Endodermal cell (in vitro differentiated cells): ENCODE results near the gene TPGS2. TPM values are rescaled to one million over a fixed set of nuclear protein-coding genes. Genes with fewer than 3 reads are reported as not detected.

Experiments used
- DNase-seq: peaks from one replicate; pipeline ENCODE4 v3.0.0-alpha.2; 2017
- H3K27ac ChIP-seq: 2 replicates; pipeline ENCODE4 v1.5.1; 2013; ENCODE audit warnings: mild to moderate bottlenecking, low read depth, low read length, moderate library complexity
- H3K27me3 ChIP-seq: 2 replicates; pipeline ENCODE4 v1.6.1; 2013; ENCODE audit warnings: mild to moderate bottlenecking, low read length, moderate library complexity; ENCODE audit not compliant: insufficient read depth, control insufficient read depth, poor library complexity, severe bottlenecking
- H3K36me3 ChIP-seq: 2 replicates; pipeline ENCODE4 v1.7.0; 2013; ENCODE audit warnings: mild to moderate bottlenecking, low read length, moderate library complexity; ENCODE audit not compliant: control insufficient read depth, insufficient read depth
- H3K4me1 ChIP-seq: one replicate; pipeline ENCODE4 v1.7.0; 2013; ENCODE audit warnings: low read length; ENCODE audit not compliant: control insufficient read depth, insufficient read depth
- H3K4me3 ChIP-seq: 2 replicates; pipeline ENCODE4 v1.5.1; 2013; ENCODE audit warnings: mild to moderate bottlenecking, low read length, moderate library complexity
- H3K9ac ChIP-seq: 2 replicates; pipeline ENCODE4 v1.6.1; 2013; ENCODE audit warnings: mild to moderate bottlenecking, low read length, moderate library complexity; ENCODE audit not compliant: poor library complexity, severe bottlenecking; ENCODE audit errors: extremely low read depth
- H3K9me3 ChIP-seq: 2 replicates; pipeline ENCODE4 v1.6.1; 2013; ENCODE audit warnings: mild to moderate bottlenecking, low read length, moderate library complexity; ENCODE audit not compliant: control insufficient read depth
- H3K27ac Mint-ChIP-seq: 2 replicates; pipeline ENCODE4 v1.8.0; 2020; ENCODE audit warnings: mixed read lengths
- H3K27me3 Mint-ChIP-seq: 2 replicates; pipeline ENCODE4 v1.8.0; 2021; ENCODE audit warnings: mild to moderate bottlenecking, mixed read lengths; ENCODE audit not compliant: insufficient read depth
- H3K36me3 Mint-ChIP-seq: 2 replicates; pipeline ENCODE4 v1.8.0; 2020; ENCODE audit warnings: low read depth, mixed read lengths
- H3K4me1 Mint-ChIP-seq: 2 replicates; pipeline ENCODE4 v1.8.0; 2020; ENCODE audit warnings: mixed read lengths
- H3K4me3 Mint-ChIP-seq: 2 replicates; pipeline ENCODE4 v1.8.0; 2020; ENCODE audit warnings: mild to moderate bottlenecking, moderate library complexity, mixed read lengths
- H3K9me3 Mint-ChIP-seq: 2 replicates; pipeline ENCODE4 v1.8.0; 2020; ENCODE audit warnings: mild to moderate bottlenecking, mixed read lengths
- WGBS, 2 experiments: methylation state at CpG; one replicate each; pipeline versions ENCODE4 v1.1.5 to v1.1.7; 2013; ENCODE audit warnings: missing lambda C conversion rate in 2 of 2, mixed read lengths in 1 of 2; ENCODE audit not compliant: insufficient coverage in 1 of 2, insufficient read length in 1 of 2; 5-methylcytosine and 5-hydroxymethylcytosine counted together
- total RNA-seq, 2 donors: library from RNA; stranded (reverse); fragmentation: NEBNext Ultra II Directional in 1 of 2; extraction: Animal tissue kit (Norgen Biotek cat#: 25700) in 1 of 2; gene quantifications; 2 replicates in 1 of 2; 3 replicates in 1 of 2; pipeline ENCODE4 v1.2.1, GENCODE V29; 2021
- TF ChIP-seq, protein P1 (sequence below): fragments of 200-600 bp; sonication (generic); conservative IDR thresholded peaks from 2 replicates; pipeline ENCODE4 v1.5.0; 2021; ENCODE audit warnings: antibody characterized with exemption, mild to moderate bottlenecking

The TPGS2 gene
- total RNA-seq, 2 donors from 2014 or later = 117 to 128 TPM

DNA sequence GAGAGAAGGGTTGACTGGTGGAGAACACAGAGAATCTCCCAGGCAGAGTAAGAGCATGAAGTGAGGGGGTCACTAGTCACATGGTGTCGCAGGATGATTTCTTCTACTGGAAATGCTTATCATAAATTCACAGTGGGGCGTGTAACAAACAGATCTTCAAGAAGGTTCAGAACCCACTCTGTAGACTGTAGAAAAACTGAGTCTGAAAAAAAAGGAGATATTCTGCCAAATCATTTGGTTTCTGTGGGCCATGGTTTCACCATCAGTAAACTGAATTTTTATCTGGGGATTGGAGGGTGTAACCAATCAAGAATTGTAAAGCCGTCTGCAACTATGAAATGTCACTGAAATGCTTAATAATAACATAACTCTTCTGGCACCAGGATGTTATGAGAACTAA, 15.0 kb downstream of the TPGS2 start:
- H3K27me3 Mint-ChIP-seq = no peaks in the 10 kb centered on the region
- H3K9ac ChIP-seq = no peak overlapping the region
- H3K9me3 ChIP-seq = no peaks in the 10 kb centered on the region
- H3K36me3 Mint-ChIP-seq = peaks cover 35% of the 10 kb centered on the region
- peaks cover 46% of the 10 kb centered on the region for H3K4me1 Mint-ChIP-seq
- no peak overlapping the region for H3K4me3 Mint-ChIP-seq
- DNase-seq = no peak
- no peak overlapping the region for H3K4me3 ChIP-seq
- H3K27me3 ChIP-seq = no peaks in the 10 kb centered on the region
- H3K36me3 ChIP-seq = peaks cover 35% of the 10 kb centered on the region
- TF ChIP-seq, protein P1, sequence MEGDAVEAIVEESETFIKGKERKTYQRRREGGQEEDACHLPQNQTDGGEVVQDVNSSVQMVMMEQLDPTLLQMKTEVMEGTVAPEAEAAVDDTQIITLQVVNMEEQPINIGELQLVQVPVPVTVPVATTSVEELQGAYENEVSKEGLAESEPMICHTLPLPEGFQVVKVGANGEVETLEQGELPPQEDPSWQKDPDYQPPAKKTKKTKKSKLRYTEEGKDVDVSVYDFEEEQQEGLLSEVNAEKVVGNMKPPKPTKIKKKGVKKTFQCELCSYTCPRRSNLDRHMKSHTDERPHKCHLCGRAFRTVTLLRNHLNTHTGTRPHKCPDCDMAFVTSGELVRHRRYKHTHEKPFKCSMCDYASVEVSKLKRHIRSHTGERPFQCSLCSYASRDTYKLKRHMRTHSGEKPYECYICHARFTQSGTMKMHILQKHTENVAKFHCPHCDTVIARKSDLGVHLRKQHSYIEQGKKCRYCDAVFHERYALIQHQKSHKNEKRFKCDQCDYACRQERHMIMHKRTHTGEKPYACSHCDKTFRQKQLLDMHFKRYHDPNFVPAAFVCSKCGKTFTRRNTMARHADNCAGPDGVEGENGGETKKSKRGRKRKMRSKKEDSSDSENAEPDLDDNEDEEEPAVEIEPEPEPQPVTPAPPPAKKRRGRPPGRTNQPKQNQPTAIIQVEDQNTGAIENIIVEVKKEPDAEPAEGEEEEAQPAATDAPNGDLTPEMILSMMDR = no peak
- WGBS, 2 experiments = 91 to 100% methylated on average over 3 of the region's 3 CpGs
- no peak overlapping the region for H3K27ac Mint-ChIP-seq
- H3K27ac ChIP-seq = no peak overlapping the region
- peaks cover 20% of the 10 kb centered on the region for H3K4me1 ChIP-seq
- H3K9me3 Mint-ChIP-seq = no peaks in the 10 kb centered on the region

DNA sequence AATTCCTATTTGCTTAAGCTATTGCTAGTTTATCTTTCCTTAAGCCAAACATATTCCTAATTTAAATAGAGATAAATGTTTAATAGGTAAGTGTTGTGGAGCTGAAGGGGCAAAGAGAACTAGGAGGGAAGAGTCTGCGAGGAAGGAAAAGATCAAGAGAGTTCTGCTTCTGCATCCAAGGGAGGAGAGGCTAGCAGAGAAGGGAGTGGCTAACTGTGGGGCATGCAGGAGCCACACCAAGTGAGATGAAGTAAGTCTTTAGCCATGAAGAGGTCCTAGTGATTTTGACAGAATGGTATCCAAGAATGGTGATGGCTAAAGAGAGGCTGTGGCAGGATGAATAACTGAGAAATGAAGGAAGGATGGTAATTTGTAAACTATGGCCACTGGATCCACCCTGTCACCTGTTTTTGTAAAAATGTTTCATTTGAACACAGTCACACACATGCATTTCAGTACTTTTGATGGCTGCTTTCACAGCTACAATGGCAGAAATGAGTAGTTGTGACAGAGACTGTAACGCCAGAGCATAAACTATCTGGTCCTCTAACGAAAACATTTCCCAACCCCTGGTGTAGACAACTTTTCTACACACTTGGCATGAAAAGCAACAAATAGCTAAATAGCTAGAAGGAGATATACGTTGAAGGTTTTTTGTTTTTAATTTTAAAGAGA, 15.6 kb downstream of the TPGS2 start:
- no peak for DNase-seq
- H3K27ac Mint-ChIP-seq = no peak overlapping the region
- H3K36me3 ChIP-seq = peaks cover 36% of the 10 kb centered on the region
- H3K4me1 ChIP-seq = peaks cover 17% of the 10 kb centered on the region
- no peak overlapping the region for H3K27ac ChIP-seq
- TF ChIP-seq, protein P1 = no peak
- H3K9me3 ChIP-seq = no peaks in the 10 kb centered on the region
- H3K4me1 Mint-ChIP-seq = peaks cover 41% of the 10 kb centered on the region
- no peak overlapping the region for H3K9ac ChIP-seq
- no peaks in the 10 kb centered on the region for H3K27me3 Mint-ChIP-seq
- H3K4me3 Mint-ChIP-seq = no peak overlapping the region
- no peaks in the 10 kb centered on the region for H3K9me3 Mint-ChIP-seq
- peaks cover 35% of the 10 kb centered on the region for H3K36me3 Mint-ChIP-seq
- H3K4me3 ChIP-seq = no peak overlapping the region
- WGBS, 2 experiments = 86 to 100% methylated on average over 3 to 4 of the region's 4 CpGs
- H3K27me3 ChIP-seq = no peaks in the 10 kb centered on the region

DNA sequence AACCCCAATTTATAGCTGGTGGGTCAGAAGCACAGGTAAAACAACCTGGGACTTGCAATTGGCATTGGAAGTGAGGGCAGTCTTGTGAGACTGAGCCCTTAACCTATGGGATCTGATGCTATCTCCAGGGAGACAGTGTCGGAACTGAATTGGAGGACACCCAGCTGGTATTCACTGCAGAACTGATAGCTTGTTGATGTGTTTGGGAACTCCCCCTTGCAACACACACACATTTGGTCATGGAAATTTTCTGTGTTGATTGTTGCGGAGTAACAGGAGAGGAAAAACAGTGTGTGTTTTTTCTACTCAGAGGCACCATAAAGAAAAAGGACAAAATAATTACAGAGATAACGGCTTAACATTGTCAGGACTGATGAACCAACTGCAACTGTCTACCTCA, 16.1 kb downstream of the TPGS2 start:
- peaks cover 37% of the 10 kb centered on the region for H3K36me3 Mint-ChIP-seq
- Histone ChIP-seq H3K27ac (no peak overlapping the region), H3K4me1 (peaks cover 17% of the 10 kb centered on the region), H3K27me3 (no peaks in the 10 kb centered on the region), H3K9me3 (no peaks in the 10 kb centered on the region), H3K9ac (no peak overlapping the region), H3K36me3 (peaks cover 36% of the 10 kb centered on the region), H3K4me3 (no peak overlapping the region)
- H3K4me3 Mint-ChIP-seq = no peak overlapping the region
- no peak for DNase-seq
- no peak overlapping the region for H3K27ac Mint-ChIP-seq
- WGBS, 2 experiments = 84 to 93% methylated on average over 3 of the region's 3 CpGs
- peaks cover 37% of the 10 kb centered on the region for H3K4me1 Mint-ChIP-seq
- no peaks in the 10 kb centered on the region for H3K9me3 Mint-ChIP-seq
- no peaks in the 10 kb centered on the region for H3K27me3 Mint-ChIP-seq
- TF ChIP-seq, protein P1 = no peak
